Skin of body (tissue), 2 donors: ENCODE measurements around the gene COL9A3. TPM values are rescaled to one million over a fixed set of nuclear protein-coding genes. Genes with fewer than 3 reads are reported as not detected.

Source experiments
- DNase-seq: peaks from one replicate; lab custom pipeline; 2025; lab: John Stamatoyannopoulos, UW
- total RNA-seq: library from RNA; depleted of rRNA; stranded (reverse); fragments of >200 nt; gene quantifications from one replicate; pipeline ENCODE4 v1.2.3, GENCODE V29; 2014

The COL9A3 gene
- total RNA-seq, 1 donor from 2014 or later: 17.8 TPM

DNA sequence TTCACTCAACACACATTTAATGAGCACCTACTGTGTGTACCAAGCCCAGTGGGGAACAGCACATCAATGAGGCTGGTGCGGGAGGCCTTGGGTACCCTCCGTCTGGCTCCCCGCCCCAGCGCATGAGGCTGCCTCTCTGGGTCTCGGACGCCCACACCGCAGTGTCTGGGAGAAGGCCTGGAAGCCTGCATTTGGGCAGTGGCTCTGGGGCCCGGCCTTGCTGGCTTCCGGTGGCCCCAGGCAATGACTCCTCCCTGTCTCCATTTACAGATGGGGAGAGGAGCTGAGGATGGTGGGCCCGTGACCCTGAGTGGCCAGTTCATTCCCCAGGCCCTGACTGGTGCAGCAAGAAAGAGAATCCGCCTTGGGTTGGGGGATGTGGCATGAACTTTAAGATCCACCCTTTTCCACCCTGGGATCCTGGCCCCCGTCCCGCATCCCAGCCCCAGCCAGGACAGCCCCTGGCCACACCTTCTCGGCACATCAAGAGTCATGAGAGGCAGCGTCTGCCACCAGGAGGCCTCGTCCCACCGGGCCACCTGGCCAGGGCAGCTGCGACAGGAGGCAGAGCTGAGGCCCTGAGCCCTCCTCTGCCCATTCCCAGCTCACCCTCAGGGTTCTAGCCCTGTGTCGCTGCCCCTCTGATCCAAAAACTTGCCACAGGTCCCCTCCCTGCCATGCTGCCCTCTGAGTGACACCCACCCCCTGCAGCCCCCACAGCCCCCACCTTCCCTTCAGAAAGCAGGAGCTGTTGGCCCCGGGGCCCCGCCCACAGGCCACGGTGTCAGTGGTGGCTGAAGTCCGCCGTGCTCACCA lies 38.0 kb upstream of the COL9A3 start:
- DNase-seq: no peak

- no peak for DNase-seq
These were observed 37.5 kb upstream of the COL9A3 start for GRCh38 chr20:62779417-62779685.

DNA sequence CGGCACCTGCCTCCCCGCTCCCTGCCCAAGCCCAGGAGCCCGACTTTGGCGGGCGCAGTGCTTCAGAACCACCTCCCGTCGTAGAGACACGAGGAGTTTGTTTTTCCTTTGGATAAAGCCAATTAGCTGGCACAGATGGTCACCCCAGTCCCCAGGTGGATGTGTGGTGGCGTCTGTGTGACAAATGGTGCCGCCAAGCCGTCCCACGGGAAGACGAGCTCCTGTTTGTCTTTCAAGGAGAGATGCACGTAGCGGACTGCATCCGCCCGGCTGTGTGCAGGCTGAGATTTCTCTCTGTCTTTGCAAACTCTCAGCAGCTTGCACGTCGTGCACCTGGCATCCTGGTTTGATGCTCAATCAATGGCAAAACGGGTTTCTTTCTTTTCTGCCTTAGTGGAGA lies 36.6 kb upstream of the COL9A3 start:
- no peak for DNase-seq

- DNase-seq: no peak
These were observed 36.2 kb upstream of the COL9A3 start for GRCh38 chr20:62780696-62781095.

DNA sequence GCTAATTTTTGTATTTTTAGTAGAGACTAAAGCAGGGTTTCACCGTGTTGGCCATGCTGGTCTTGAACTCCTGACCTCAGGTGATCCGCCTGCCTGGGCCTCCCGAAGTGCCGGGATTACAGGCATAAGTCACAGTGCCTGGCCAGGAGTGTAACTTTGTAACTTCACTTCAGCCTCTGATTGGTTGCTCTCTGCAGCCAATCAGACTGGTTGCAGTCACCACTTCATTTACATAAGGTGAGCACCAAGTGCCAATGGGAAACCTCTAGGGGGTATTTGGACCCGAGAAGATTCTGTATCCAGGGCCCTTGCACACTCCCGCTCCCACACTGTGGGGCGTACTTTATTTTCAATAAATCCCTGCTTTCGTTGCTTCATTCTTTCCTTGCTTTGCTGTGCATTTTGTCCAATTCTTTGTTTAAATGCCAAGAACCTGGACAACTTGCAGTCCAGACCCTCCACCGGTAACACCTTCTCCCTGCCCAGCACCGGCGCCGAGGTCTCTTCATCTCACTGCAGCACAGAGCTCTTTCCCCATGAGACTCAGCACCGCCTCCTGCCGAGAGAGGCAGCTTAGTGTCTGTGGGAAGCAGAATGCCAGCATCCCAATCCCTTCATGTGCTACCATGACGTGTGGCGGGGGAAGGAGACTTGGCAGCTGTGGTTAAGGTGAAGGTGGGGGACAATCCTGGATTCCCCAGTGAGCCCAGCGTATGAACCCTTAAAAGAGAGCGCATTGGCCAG lies 34.5 kb upstream of the COL9A3 start:
- DNase-seq: no peak

GRCh38 chr20:62782893-62783278 lies 34.0 kb upstream of the COL9A3 start:
- no peak for DNase-seq

DNA sequence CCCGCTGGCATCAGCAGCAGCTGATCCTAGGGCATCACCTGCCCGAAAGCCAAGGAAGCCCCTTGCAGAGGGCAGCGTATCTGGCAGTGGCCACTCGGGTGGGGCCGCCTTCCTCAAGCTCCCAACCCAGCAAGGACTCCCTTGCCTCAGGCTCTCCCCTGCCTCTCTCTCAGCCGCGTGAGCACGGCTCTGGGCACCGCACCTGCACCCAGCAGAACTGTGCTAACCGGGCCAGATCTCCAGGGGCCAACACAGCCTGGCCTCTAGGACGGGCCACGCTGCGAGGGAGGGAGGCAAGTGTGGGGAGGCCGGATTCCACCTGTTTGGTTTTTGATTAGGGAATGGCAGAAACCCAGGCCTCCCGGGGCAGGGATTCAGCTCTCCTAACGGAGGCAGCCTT lies 32.4 kb upstream of the COL9A3 start:
- no peak for DNase-seq

- no peak for DNase-seq
These were observed 31.5 kb upstream of the COL9A3 start for GRCh38 chr20:62785393-62785792.

- DNase-seq: no peak
These were observed 30.7 kb upstream of the COL9A3 start for GRCh38 chr20:62786157-62786556.

GRCh38 chr20:62787321-62787720 lies 29.5 kb upstream of the COL9A3 start:
- no peak for DNase-seq

GRCh38 chr20:62787866-62788265 lies 29.0 kb upstream of the COL9A3 start:
- DNase-seq: no peak

- DNase-seq: no peak
These were observed 28.2 kb upstream of the COL9A3 start for GRCh38 chr20:62788607-62789006.

- DNase-seq: no peak
These were observed 26.8 kb upstream of the COL9A3 start for GRCh38 chr20:62790075-62790474.

GRCh38 chr20:62791301-62792181 lies 25.3 kb upstream of the COL9A3 start:
- DNase-seq: peak; percentile 87

- DNase-seq: no peak
These were observed 24.5 kb upstream of the COL9A3 start for GRCh38 chr20:62792182-62792939.

DNA sequence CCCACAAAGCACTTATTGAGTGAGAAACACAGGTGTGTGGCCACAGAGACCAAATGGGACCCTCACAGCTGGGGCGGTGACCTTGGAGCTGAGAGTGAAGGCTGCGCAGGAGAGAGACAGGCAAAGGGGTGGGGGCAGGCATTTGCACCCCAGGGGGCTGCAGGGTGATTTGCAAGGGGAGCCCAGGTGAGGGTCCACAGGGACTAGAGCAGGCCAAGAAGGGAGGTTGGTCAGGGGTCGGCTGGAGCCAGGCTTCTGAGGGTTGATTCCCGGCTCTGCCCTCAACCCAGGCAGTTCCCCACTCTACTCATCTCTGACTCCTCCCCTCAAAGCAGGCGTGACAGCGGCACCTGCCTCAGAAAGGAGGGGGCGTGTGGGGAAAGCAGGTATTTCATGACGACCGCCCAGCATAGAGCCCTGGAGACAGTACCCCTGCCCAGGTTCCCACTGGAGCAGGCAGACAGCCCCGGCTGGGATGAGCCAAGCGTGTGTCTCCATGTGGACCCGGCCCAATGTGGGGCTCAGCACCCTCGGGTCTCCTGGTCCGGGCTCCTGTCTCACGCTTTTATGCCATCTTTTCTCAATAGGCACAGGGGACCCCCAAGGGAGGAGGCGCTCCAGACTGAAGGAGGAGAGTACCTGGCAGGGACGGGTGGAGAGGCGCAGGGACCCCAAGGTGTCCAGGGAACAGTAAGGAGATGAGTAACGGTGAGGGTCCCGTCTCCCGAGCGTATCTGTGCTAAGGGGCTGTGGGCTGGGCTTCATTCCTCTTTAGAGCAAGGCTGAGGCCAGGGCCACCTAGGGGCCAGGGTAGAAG lies 23.7 kb upstream of the COL9A3 start:
- DNase-seq: no peak

GRCh38 chr20:62793757-62794006 lies 23.2 kb upstream of the COL9A3 start:
- no peak for DNase-seq

DNA sequence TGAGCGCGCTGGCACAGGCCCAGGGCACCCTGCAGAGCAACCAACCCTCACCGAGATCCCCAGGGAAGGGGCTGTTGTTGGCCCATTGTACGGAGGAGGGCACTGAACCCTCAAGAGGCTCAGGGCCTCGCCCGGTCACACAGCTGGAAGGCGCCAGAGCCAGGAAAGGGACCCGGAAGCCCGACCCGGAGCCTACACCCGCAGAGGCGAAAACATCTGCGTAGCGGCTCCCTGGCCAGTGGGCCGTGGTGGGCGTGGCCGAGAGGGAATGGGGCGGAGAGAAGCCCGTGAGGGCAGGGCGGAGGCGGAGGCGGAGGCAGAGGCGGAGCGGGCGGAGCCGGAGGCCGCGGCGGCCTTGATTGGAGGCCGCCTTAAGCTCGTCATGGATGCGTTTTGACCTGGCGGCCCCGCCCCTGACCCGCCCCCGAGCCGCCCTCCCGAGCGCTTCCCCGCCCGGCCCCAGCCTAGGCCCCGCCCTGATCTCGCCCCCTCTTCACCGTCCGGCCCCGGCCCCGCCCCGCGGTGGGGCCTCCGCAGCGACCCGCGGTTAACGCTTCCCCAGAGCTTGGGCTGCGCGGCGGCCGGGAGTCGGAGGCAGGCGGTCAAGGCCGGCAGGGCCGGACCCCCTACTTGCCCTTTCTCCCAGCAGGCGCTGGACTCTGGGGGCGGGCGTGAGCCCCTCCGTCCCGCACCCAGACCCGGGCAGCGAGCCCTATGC lies 22.7 kb upstream of the COL9A3 start:
- peak; percentile 90 for DNase-seq

- DNase-seq: no peak
These were observed 21.7 kb upstream of the COL9A3 start for GRCh38 chr20:62795023-62795761.
